Stomach (tissue), 9 donors: ENCODE results near the gene SMC2. TPM values are rescaled to one million over a fixed set of nuclear protein-coding genes. Genes with fewer than 3 reads are reported as not detected.

ENCODE experiments used
- DNase-seq, 2 donors: peaks; one replicate each; pipeline versions ENCODE4 v3.0.0 to v3.0.0-alpha.2; 2013 to 2019
- H3K27ac ChIP-seq, 5 donors: fragments of 200-600 bp in 4 of 5; sonication (generic) in 4 of 5; one replicate each; pipeline ENCODE4 v1.5.1; 2013 to 2019; ENCODE audit warnings: mild to moderate bottlenecking in 1 of 5, moderate library complexity in 1 of 5
- H3K27me3 ChIP-seq, 3 donors: fragments of 200-600 bp; sonication (generic); one replicate each; pipeline ENCODE4 v1.5.1; 2017 to 2019; ENCODE audit warnings: mixed run types in 1 of 3
- H3K36me3 ChIP-seq, 4 donors: fragments of 200-600 bp; sonication (generic); 1 replicate in 3 of 4; 2 replicates in 1 of 4; pipeline ENCODE4 v1.5.1; 2016 to 2019
- H3K4me1 ChIP-seq, 4 donors: fragments of 200-600 bp; sonication (generic); one replicate each; pipeline ENCODE4 v1.5.1; 2016 to 2019
- H3K4me3 ChIP-seq, 4 donors: fragments of 200-600 bp; sonication (generic) in 3 of 4; one replicate each; pipeline ENCODE4 v1.5.1; 2016 to 2019; ENCODE audit warnings: mild to moderate bottlenecking in 1 of 4
- H3K9me3 ChIP-seq, 4 donors: fragments of 200-600 bp; sonication (generic); one replicate each; pipeline ENCODE4 v1.5.1; 2016 to 2019
- CTCF ChIP-seq, 7 experiments: fragments of 450-650 bp in 4 of 7; fragments of 200-600 bp in 3 of 7; sonication (generic) in 3 of 7; IDR thresholded peaks; one replicate each; pipeline ENCODE4 v1.5.1; 2016 to 2019; ENCODE audit warnings: antibody characterized with exemption in 7 of 7, control low read depth in 2 of 7, mild to moderate bottlenecking in 1 of 7
- EP300 ChIP-seq: sonication (generic); formaldehyde crosslinking; IDR thresholded peaks from one replicate; pipeline ENCODE4 v1.6.1; 2017; ENCODE audit warnings: antibody characterized with exemption
- POLR2A ChIP-seq, 4 donors: fragments of 450-650 bp; IDR thresholded peaks; one replicate each; pipeline ENCODE4 v1.6.1; 2016; ENCODE audit warnings: antibody characterized with exemption in 4 of 4, control low read depth in 2 of 4, mild to moderate bottlenecking in 1 of 4, moderate library complexity in 1 of 4
- POLR2AphosphoS5 ChIP-seq, 3 donors: sonication (generic); formaldehyde crosslinking; IDR thresholded peaks; one replicate each; pipeline ENCODE4 v1.6.1; 2016; ENCODE audit warnings: antibody characterized with exemption in 3 of 3
- WGBS, 5 donors: extraction: QIAGEN DNeasy Blood & Tissue Kit in 3 of 5; methylation state at CpG; one replicate each; pipeline versions ENCODE4 v1.1.5 to v1.1.7; 2013 to 2018; 5-methylcytosine and 5-hydroxymethylcytosine counted together
- intact Hi-C: fragments of 100-400 bp; cut with DNase I; formaldehyde crosslinking; loops from one replicate; pipeline ENCODE4 v1.15.1; 2023; ENCODE audit warnings: low total_unique reads
- polyA plus RNA-seq, 3 donors: library from polyadenylated mRNA; stranded (reverse); fragments of 200-250 nt; gene quantifications; one replicate each; pipeline ENCODE4 v1.2.3, GENCODE V29; 2013
- total RNA-seq, 5 donors: library from RNA; depleted of rRNA; stranded (reverse); fragments of >200 nt; gene quantifications; one replicate each; pipeline versions ENCODE4 v1.1.0 to v1.2.3, GENCODE V29; 2014 to 2016
- donor health status: healthy with polysubstance abuse.
- donor health status: Bipolar disorder and iron deficiency.
- donor health status: healthy.

Gene SMC2
- total and polyA plus RNA-seq, 8 donors = 1.4 to 16.0 (median 3.4) TPM

- 92 to 98% (median 97%) methylated on average over 3 of the region's 3 CpGs for WGBS, 5 donors
- H3K27me3 ChIP-seq = no peaks in the 10 kb centered on the region
- H3K27ac ChIP-seq = no peak overlapping the region
- H3K36me3 ChIP-seq = peaks cover 0 to 40% (median 17%) of the 10 kb centered on the region in 4 donors
- H3K4me1 ChIP-seq = no peaks in the 10 kb centered on the region
- H3K4me3 ChIP-seq = no peak overlapping the region
- TF ChIP-seq POLR2A (IDR thresholded peaks at IDR 0.05) (no peak), CTCF (IDR thresholded peaks at IDR 0.05) (no peak), EP300 (no peak), POLR2AphosphoS5 (IDR thresholded peaks at IDR 0.05) (no peak)
- DNase-seq = no peak
- intact Hi-C loops = no loop called here
- no peaks in the 10 kb centered on the region for H3K9me3 ChIP-seq
Measured at GRCh38 chr9:104142799-104143549, 48.9 kb downstream of the SMC2 start.

- intact Hi-C loops = no loop called here
- no peaks in the 10 kb centered on the region for H3K9me3 ChIP-seq
- H3K27me3 ChIP-seq = no peaks in the 10 kb centered on the region
- no peak overlapping the region for H3K4me3 ChIP-seq
- DNase-seq = no peak
- H3K27ac ChIP-seq = no peak overlapping the region
- H3K4me1 ChIP-seq = no peaks in the 10 kb centered on the region
- peaks cover 0 to 35% (median 13%) of the 10 kb centered on the region in 4 donors for H3K36me3 ChIP-seq
- 82 to 88% (median 88%) methylated on average over 3 of the region's 3 CpGs for WGBS, 5 donors
- TF ChIP-seq POLR2A (IDR thresholded peaks at IDR 0.05) = no peak
- TF ChIP-seq EP300 = no peak
- no peak for TF ChIP-seq CTCF (IDR thresholded peaks at IDR 0.05)
- no peak for TF ChIP-seq POLR2AphosphoS5 (IDR thresholded peaks at IDR 0.05)
Measured at GRCh38 chr9:104143550-104143910, 49.4 kb downstream of the SMC2 start.

GRCh38 chr9:104144336-104144735 is 50.2 kb downstream of the SMC2 start:
- Histone ChIP-seq H3K27me3 (no peaks in the 10 kb centered on the region), H3K4me1 (no peaks in the 10 kb centered on the region), H3K4me3 (no peak overlapping the region), H3K9me3 (no peaks in the 10 kb centered on the region), H3K36me3 (peaks cover 0 to 28% (median 9%) of the 10 kb centered on the region in 4 donors), H3K27ac (no peak overlapping the region)
- intact Hi-C loops = no loop called here
- no peak for DNase-seq
- no peak for TF ChIP-seq CTCF (IDR thresholded peaks at IDR 0.05)
- no peak for TF ChIP-seq POLR2A (IDR thresholded peaks at IDR 0.05)
- TF ChIP-seq EP300 = no peak
- no peak for TF ChIP-seq POLR2AphosphoS5 (IDR thresholded peaks at IDR 0.05)
- WGBS, 5 donors = 94 to 100% (median 100%) methylated on average over 1 of the region's 1 CpG

GRCh38 chr9:104173067-104173466 is 79.0 kb downstream of the SMC2 start:
- TF ChIP-seq POLR2A (IDR thresholded peaks at IDR 0.05) (no peak), CTCF (IDR thresholded peaks at IDR 0.05) (no peak), POLR2AphosphoS5 (IDR thresholded peaks at IDR 0.05) (no peak), EP300 (no peak)
- Histone ChIP-seq H3K9me3 (peaks cover 0 to under 1% (median 0%) of the 10 kb centered on the region in 4 donors), H3K36me3 (no peaks in the 10 kb centered on the region), H3K27me3 (no peaks in the 10 kb centered on the region), H3K4me3 (no peak overlapping the region), H3K27ac (no peak overlapping the region), H3K4me1 (no peaks in the 10 kb centered on the region)
- intact Hi-C loops = no loop called here
- no peak for DNase-seq
- 84 to 93% (median 88%) methylated on average over 1 of the region's 1 CpG for WGBS, 5 donors
